Measurements from ENCODE around the gene IQCK. TPM values are rescaled to one million over a fixed set of nuclear protein-coding genes. Genes with fewer than 3 reads are reported as not detected.

IQCK gene
- total and polyA plus RNA-seq, 11 donors, result 5.6 to 17.4 (median 9.0) TPM

DNA sequence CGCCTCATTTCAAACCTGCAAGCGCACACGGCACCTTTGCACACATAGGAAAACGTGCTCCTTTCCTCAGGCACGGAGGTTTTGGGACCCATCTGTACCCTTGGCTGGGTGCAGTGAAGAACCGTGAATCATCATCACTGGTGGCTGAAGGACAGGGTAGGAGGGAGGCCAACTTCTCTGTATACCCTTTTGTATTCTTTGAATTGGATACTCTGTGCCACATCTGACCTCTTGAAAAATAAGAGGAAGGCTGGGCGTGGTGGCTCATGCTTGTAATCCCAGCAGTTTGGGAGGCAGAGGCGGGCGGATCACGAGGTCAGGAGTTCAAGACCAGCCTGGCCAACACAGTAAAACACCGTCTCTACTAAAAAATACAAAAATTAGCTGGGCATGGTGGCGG is 154.9 kb downstream of the IQCK start:
- Histone ChIP-seq H3K4me3 (no peak overlapping the region), H3K27ac (peak overlapping the region in 2 of 12 donors; percentile 5 to 78), H3K4me1 (peaks cover 5 to 77% (median 51%) of the 10 kb centered on the region in 12 donors), H3K9me3 (no peaks in the 10 kb centered on the region), H3K27me3 (no peaks in the 10 kb centered on the region), H3K36me3 (peaks cover 0 to 49% (median 31%) of the 10 kb centered on the region in 9 donors)
- DNase-seq (no peak), ATAC-seq (no peak)
- WGBS, 4 donors, result 78 to 89% (median 86%) methylated on average over 12 of the region's 12 CpGs
- intact Hi-C loops (cut with DNase I), result loop anchor here in 3 of 10 donors (10.0 kb wide), 2 partner anchors 68 to 208 kb away; no protein-coding TSS in a partner anchor
- TF ChIP-seq CTCF (IDR thresholded peaks at IDR 0.05) (no peak), POLR2A (IDR thresholded peaks at IDR 0.05) (no peak)

DNA sequence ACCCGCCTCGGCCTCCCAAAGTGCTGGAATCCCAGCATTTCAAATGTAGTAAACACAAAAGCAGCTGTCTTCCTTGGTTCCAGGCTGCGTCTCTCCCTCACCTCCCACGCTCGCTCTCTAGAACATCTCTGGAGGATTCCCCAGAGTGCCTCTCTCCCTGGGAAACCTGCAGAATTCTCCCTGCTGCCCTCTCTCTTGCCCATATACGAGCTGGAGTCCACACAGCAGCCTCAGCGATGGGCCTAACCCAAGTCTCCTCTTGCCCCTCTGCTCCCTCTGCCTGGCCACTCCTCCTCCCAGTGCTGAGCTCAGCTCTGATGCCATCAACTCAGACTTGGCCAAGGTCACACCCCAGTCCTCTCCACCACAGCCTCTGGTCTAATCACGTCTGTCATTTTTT is 156.0 kb downstream of the IQCK start:
- 50 to 57% (median 55%) methylated on average over 8 of the region's 8 CpGs for WGBS, 4 donors
- intact Hi-C loops (cut with DNase I), result loop anchor here in 3 of 10 donors (10.0 kb wide), 2 partner anchors 69 to 209 kb away; no protein-coding TSS in a partner anchor
- H3K27me3 ChIP-seq, result no peaks in the 10 kb centered on the region
- TF ChIP-seq CTCF (IDR thresholded peaks at IDR 0.05) (no peak), POLR2A (IDR thresholded peaks at IDR 0.05) (no peak)
- ATAC-seq (peak in 3 of 4 donors; percentile 54 to 69 (median 59)), DNase-seq (peak in 1 of 5 donors; percentile 40)
- H3K4me3 ChIP-seq, result no peak overlapping the region
- peaks cover 6 to 77% (median 53%) of the 10 kb centered on the region in 12 donors for H3K4me1 ChIP-seq
- peak overlapping the region in 10 of 12 donors; percentile 5 to 85 (median 46) for H3K27ac ChIP-seq
- peaks cover 0 to 46% (median 31%) of the 10 kb centered on the region in 9 donors for H3K36me3 ChIP-seq
- H3K9me3 ChIP-seq, result no peaks in the 10 kb centered on the region

DNA sequence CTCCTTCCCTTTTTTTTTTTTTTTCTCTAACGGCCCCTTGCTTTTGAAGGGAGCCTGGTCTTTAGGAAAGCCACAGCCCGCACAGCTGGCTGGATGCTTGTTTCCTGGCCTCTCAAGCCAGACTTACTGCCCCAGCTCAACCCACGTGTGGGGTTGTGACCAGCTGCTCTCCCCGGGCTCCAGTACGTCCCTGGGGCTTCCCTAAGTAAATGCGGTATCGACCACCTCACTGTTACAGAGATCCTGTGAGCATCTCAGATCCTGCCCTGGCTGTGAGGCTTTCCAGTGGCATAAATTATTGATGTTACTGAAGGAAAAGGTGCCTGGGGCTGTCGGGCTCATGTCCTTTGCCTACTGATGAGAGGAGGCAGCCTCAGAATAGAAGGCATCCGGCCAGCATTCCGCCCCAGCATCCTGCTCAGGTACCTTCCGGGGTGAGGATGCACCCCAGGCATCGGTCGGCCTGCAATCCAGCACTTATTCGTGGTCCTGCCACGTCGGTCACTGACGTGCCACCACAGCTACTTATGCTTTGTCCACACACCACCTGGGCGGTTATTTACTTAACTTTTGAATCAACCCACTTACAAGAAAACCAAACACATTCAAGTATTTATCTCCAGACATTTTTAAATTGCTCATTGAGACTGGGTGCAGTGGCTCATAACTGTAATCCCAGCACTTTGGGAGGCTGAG is 156.9 kb downstream of the IQCK start:
- peaks cover 6 to 78% (median 57%) of the 10 kb centered on the region in 12 donors for H3K4me1 ChIP-seq
- peak overlapping the region in 10 of 12 donors; percentile 5 to 85 (median 50) for H3K27ac ChIP-seq
- H3K9me3 ChIP-seq, result no peaks in the 10 kb centered on the region
- peak in 2 of 5 donors; percentile 20 to 41 for DNase-seq
- H3K4me3 ChIP-seq, result no peak overlapping the region
- 53 to 62% (median 59%) methylated on average over 18 of the region's 18 CpGs for WGBS, 4 donors
- intact Hi-C loops (cut with DNase I), result loop anchor here in 3 of 10 donors (5.0 to 10.0 kb wide), 3 partner anchors 33 to 210 kb away; no protein-coding TSS in a partner anchor
- no peaks in the 10 kb centered on the region for H3K27me3 ChIP-seq
- TF ChIP-seq POLR2A (IDR thresholded peaks at IDR 0.05) (no peak), CTCF (IDR thresholded peaks at IDR 0.05) (no peak)
- peaks cover 0 to 42% (median 25%) of the 10 kb centered on the region in 9 donors for H3K36me3 ChIP-seq
- no peak for ATAC-seq

GRCh38 chr16:19875900-19876299 is 157.8 kb downstream of the IQCK start:
- no peaks in the 10 kb centered on the region for H3K9me3 ChIP-seq
- H3K36me3 ChIP-seq, result peaks cover 0 to 40% (median 18%) of the 10 kb centered on the region in 9 donors
- peaks cover 6 to 80% (median 57%) of the 10 kb centered on the region in 12 donors for H3K4me1 ChIP-seq
- WGBS, 4 donors, result 52 to 63% (median 61%) methylated on average over 6 of the region's 6 CpGs
- H3K4me3 ChIP-seq, result no peak overlapping the region
- ATAC-seq (no peak), DNase-seq (no peak)
- TF ChIP-seq CTCF (IDR thresholded peaks at IDR 0.05) (no peak), POLR2A (IDR thresholded peaks at IDR 0.05) (no peak)
- peak overlapping the region in 10 of 12 donors; percentile 11 to 85 (median 71) for H3K27ac ChIP-seq
- no peaks in the 10 kb centered on the region for H3K27me3 ChIP-seq
- intact Hi-C loops (cut with DNase I), result loop anchor here in 3 of 10 donors (5.0 to 10.0 kb wide), 3 partner anchors 34 to 211 kb away; no protein-coding TSS in a partner anchor

All from heart left ventricle (tissue), 16 donors.